Activated CD4-positive, alpha-beta T cell treated with anti-CD3 and anti-CD28 coated beads, Interleukin-2, Interleukin-6, amounts not matched to agents 100 ng/mL and 50 ng/mL, durations not matched to agents 16 hours and 8 hours (primary cell): Measurements from ENCODE around the gene ARHGAP22.
"Not testable (repeated sequence)": the region's sequence is repeated elsewhere in the genome, so short reads cannot be mapped to it uniquely, and the experiment has no call there.

Experiments
- DNase-seq: peaks from one replicate; pipeline ENCODE4 v3.0.0-alpha.2; 2020

Gene ARHGAP22

GRCh38 chr10:48445932-48446331 is 158.9 kb downstream of the ARHGAP22 start:
- no peak for DNase-seq

DNA sequence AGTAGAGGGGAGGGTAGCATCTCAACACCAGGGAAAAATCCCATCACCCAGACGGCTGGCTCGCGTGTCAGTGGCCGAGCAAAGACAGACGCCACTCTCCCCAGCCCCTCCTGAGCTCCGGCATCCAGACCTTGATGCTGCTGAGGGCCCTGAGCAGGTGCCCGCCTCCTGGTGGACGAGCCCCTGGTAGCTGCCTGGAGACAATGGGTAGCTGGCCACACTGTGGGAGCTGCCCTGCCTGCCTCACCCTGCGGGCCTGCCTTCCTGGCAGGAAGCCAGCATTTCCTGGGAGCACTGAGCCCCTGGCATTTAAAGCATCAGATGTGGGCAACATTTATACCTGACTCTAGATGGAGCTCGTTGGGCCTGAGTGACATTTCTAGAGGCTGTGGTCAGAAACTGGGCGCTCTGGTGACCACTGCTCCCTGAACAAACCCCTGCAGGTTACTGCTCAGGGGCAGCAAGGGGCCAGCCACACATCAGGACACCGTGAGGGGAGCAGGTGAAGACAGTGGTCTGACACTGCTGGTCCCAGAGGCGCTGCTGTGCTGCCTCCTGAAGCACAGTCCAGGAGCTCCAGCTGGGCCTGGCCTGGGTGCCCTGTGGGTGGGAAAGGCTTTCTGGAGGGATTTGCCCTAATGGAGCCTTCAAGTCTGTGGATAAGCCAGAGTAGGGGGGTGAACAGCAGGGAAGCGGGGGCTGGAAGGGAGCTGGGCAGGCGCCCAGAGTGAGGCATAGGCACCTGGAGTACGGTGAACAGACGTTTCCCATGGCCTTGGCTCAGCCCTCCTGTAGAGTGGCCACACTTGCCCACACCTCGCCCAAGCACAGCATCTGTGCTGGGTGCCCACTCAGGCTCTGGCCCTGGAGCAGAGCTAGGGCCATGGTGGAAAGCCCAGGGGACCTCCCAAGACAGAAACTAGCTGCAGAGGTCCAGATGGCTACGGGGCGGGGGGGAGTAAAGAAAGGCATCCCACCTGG is 159.7 kb downstream of the ARHGAP22 start:
- no peak for DNase-seq

DNA sequence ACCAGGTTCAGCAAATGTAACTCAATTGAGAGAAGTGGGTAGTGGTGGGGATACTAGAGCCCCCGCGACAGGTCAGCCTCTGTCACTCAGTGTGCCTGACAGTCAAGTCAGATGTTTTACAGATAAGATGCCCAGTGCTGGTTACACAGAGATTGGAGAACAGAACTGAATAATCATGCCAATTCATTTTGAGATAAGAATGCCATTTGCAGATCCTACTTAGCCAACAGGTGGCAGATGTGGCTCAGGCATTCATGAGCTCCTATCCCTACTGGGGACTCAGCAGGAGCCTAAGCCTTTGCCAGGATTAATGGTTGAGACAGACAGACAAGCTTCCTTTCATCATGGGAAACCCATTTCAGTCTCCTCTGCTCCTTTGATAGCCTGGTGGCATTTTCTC is 160.6 kb downstream of the ARHGAP22 start:
- no peak for DNase-seq

GRCh38 chr10:48442809-48443177 is 162.1 kb downstream of the ARHGAP22 start:
- no peak for DNase-seq

DNA sequence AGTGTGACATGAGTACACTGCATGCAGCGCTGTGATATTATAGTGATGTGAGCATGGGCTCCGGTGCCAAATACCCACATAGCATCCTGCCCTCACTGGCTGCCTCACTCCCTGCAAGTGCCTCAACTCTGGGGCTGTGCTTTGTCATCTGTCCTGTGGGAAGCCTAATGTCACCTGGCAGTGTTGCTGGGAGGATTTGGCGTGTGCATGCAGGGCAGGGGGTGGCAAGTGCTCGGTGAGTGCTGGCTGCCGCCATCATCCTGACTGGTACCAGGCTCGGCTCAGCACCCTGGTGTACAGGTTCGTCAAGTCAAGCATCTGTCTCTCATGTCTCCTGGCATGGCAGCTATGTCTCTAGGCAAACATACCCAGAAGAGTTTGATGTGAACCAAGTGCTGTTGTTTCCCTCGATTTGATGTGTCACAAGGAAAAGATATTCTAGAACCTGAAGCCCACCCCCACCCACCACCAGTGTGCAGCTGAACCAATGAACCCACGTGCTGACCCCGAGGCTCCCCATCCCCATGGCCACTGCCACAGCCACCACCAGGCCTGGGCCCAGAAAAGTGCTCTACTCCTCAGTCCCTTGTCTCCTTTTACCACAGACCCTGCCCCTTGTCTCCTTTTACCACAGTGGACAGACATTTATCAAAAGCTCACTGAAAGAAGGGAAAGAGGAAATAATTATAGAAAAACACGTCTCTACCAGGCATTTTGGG is 162.6 kb downstream of the ARHGAP22 start:
- no peak for DNase-seq

DNA sequence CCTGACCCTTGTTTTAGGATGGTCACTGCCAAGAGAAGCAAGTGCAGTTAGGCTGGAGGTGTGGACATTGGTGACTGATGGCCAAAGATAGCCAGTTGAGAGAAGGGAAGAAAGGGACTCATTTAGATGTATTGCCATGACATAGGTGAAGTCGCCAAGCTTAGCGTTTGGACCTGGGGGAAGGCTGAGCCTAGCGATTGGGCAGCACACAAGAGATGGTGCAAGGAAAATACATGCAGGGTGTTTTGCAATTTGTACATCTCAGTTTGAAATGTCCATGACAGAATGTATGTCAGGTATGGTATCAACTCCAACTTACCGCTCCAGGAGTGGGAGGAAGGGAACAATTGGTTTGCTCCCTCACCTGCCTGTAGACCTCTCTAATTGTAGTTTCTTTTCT is 164.1 kb downstream of the ARHGAP22 start:
- DNase-seq: no peak

- DNase-seq: no peak
These were observed 165.3 kb downstream of the ARHGAP22 start for GRCh38 chr10:48439581-48440041.

DNA sequence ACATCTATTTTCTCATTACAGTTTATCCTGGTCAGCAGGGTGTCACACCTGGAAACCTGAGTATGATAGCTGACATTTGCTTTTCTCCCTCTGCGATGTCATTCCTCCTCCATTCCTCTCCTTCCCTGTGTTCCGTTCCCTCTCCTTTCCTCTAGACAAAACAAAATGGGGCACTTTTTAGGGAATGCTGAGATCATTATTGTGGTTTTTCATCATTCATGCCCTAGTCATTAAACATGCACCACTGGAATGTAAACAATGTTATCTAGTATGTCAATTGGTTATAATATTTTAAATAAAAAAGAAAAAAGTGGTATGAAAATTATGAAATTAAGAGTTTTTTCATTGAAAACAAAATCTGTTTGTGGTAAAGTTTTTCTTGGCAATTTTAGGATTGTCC is 165.8 kb downstream of the ARHGAP22 start:
- no peak for DNase-seq

- no peak for DNase-seq
These were observed 167.3 kb downstream of the ARHGAP22 start for GRCh38 chr10:48437546-48437945.

- no peak for DNase-seq
These were observed 173.0 kb downstream of the ARHGAP22 start for GRCh38 chr10:48431871-48432270.

- no peak for DNase-seq
These were observed 174.4 kb downstream of the ARHGAP22 start for GRCh38 chr10:48430402-48430993.

DNA sequence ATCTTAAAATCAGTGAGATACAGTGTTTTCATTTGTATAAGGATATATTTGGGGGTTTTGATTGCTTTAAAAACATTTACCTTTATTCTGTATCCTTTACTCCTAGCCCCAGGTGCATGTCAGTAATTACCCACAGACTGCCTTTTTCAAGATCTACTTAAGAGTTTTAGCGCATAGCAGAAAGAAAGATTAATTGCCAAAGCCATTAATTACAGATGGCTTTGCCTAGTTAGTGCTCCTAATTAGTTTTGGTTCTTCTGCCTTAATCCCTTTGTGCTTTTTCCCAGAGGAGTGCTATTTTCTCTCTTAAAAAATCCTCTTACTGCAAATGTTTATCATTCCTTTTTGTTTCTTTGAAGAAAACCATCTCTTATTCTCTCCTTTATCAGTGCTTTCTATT is 175.6 kb downstream of the ARHGAP22 start:
- DNase-seq: no peak

DNA sequence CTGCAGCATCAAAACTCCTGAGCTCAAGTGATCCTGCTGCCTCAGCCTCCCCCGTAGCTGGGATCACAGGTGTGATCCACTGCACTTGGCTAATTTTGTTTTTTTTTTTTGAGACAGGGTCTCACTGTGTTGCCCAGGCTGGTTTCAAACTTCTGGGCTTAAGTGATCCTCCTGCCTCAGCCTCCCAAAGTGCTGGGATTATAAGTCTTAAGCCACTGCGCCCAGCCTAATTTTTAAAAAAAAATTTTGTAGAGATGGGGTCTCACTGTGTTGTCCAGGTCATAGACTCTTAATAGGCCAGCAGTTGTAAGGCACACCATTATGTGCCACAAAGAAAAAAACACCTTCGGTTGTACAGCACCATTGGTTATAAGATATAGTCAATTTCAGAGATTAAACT is 176.0 kb downstream of the ARHGAP22 start:
- no peak for DNase-seq

GRCh38 chr10:48423884-48424283 is 181.0 kb downstream of the ARHGAP22 start:
- no peak for DNase-seq

DNA sequence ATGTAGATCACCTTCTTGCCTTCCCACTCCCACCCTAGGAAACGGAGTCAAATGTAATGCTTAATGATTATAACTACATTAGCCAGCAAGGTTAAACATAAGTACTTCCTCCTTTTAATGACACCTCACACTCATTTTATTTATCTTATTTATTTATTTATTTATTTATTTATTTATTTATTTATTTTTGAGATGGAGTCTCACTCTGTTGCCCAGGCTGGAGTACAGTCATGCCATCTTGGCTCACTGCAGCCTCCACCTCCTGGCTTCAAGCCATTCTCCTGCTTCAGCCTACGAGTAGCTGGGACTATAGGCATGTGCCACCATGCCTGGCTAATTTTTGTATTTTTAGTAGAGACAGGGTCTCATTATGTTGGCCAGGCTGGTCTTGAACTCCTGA is 183.0 kb downstream of the ARHGAP22 start:
- DNase-seq: not testable (repeated sequence)

DNA sequence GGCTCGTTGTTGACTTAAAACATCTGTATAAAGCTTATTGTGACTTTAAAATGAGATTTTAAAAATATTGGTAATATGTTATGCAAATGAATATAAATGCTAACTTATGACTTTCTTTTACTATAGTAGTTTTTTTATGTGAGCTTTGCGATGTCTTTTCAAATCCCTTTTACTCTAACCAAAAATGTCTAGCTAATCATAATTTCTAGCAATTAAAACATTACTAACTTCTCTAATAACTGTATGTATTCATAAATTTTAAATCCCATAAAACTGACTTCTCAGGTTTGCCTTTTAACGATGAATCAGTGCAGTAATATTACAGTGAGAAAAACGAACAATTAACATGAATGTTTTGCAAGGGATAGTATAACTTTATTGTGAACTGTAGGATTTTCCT is 185.2 kb downstream of the ARHGAP22 start:
- no peak for DNase-seq

DNA sequence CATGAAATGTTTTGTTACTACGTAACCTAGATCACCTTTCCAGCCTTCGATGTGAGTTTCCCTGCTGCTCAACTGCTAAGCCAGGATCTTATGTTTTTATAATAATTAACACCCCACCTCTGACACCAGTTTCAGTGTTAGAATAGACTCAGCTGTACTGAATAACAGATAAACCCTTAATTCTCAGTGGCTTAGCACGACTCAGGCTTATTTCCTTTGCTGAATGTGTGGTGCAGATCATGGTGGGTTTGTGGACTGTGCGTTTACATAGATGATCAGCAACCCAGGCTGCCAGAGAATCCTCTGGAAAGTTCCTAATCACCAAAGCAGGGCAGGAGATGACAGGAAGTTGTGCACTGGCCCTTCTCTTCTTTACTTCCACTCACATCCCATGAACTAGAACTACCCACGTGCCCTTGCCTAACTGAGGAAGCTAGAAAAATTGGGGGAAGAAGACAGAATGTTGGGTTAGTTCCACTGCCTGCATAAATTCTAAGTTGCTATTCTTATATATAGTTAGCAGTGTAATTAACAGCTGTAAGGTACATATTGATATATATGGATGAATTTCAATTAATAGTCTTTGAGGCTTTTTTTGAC is 186.6 kb downstream of the ARHGAP22 start:
- DNase-seq: no peak

GRCh38 chr10:48417374-48417773 is 187.5 kb downstream of the ARHGAP22 start:
- DNase-seq: no peak

DNA sequence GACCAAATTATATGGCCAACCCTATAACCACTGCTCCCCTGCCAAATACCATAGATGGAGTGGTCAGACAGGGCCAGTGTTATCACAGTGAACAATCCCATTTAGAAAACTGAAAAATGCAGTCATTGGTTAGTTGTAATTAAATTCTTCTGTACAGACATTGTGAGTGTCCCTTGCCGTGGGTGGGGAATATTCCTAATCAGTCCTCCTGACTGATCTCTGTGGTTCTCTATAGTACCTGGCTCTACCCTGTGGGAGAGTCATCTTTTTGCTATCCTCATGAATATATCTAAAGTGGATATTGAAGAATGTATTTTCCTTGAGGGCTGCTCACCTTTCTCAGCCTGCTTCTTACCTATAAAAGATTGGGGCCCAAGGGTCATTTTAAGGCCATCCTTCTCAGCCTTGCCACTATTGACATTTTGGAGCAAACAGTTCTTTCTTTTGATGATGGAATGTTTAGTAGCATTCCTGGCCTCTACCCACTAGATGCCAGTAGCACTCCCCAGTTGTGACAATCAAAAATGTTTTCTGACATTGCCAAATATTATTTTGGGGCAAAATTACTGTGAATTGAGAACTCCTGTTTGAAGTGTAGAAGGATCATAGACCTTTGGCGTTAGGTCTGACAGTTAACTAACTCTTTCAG is 188.2 kb downstream of the ARHGAP22 start:
- no peak for DNase-seq

GRCh38 chr10:48414778-48415177 is 190.1 kb downstream of the ARHGAP22 start:
- DNase-seq: no peak

DNA sequence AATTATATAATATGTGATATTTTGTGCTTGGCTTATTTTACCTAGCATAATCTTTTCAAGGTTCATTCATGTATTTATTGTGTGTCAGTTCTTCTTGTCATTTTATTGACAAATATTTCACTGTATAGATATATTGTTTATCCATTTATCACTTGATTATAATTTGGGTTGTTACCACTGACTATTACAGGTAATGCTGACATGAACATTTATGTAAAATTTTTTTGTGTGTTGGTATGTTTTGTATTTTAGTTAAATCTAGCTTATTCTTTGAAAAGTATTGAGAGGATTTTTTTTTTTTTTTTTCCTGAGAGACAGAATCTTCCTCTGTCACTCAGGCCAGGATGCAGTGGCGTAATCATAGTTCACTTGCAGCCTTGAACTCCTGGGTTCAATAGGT is 190.7 kb downstream of the ARHGAP22 start:
- no peak for DNase-seq

- no peak for DNase-seq
These were observed 191.9 kb downstream of the ARHGAP22 start for GRCh38 chr10:48412933-48413332.

- DNase-seq: no peak
These were observed 192.8 kb downstream of the ARHGAP22 start for GRCh38 chr10:48412081-48412480.
